ENCODE results near the gene ZCCHC14. TPM values are rescaled to one million over a fixed set of nuclear protein-coding genes. Genes with fewer than 3 reads are reported as not detected.

ZCCHC14 gene
- total RNA-seq, 1 experiment from 2014 or later: 33.1 TPM

- ChIA-PET CTCF (no interaction called here), POLR2A (no interaction called here)
- Mint-ChIP-seq H3K4me3 (ENCODE audit: unreplicated experiment) (no peak overlapping the region), H3K27ac (ENCODE audit: unreplicated experiment) (no peak overlapping the region), H3K9me3 (ENCODE audit: unreplicated experiment) (peaks cover 43% of the 10 kb centered on the region), H3K36me3 (ENCODE audit: insufficient read depth, unreplicated experiment) (peaks cover 4% of the 10 kb centered on the region), H3K27me3 (ENCODE audit: insufficient read depth, unreplicated experiment) (no peaks in the 10 kb centered on the region), H3K4me1 (ENCODE audit: low read depth, unreplicated experiment) (no peaks in the 10 kb centered on the region)
- Histone ChIP-seq H3K27me3 (replicated peaks; ENCODE audit: control insufficient read depth, insufficient read depth, low read length) (no peaks in the 10 kb centered on the region), H3K4me1 (peaks cover 6% of the 10 kb centered on the region; the same call in 1 of the 2 replicates), H3K9me3 (peaks cover 48% of the 10 kb centered on the region), H3K4me3 (ENCODE audit: low read depth, low read length) (no peak overlapping the region), H3K36me3 (ENCODE audit: control insufficient read depth, insufficient read depth, low read length) (no peaks in the 10 kb centered on the region)
- TF ChIP-seq CTCF (IDR thresholded peaks at IDR 0.05; ENCODE audit: insufficient read depth in 1 of 2, low read depth in 1 of 2, low read length in 1 of 2, severe bottlenecking in 1 of 2, unreplicated experiment in 1 of 2): no peak
- no TSS peak for BruUV-seq (replicated peaks)
- no peak for DNase-seq
- intact Hi-C loops (cut with micrococcal nuclease; ENCODE audit: unreplicated experiment): no loop called here
Observed at GRCh38 chr16:87535855-87536794, 43.3 kb upstream of the ZCCHC14 start.

- no peaks in the 10 kb centered on the region for H3K36me3 ChIP-seq (ENCODE audit: control insufficient read depth, insufficient read depth, low read length)
- Mint-ChIP-seq H3K36me3 (ENCODE audit: insufficient read depth, unreplicated experiment) (peaks cover 4% of the 10 kb centered on the region), H3K4me1 (ENCODE audit: low read depth, unreplicated experiment) (no peaks in the 10 kb centered on the region), H3K4me3 (ENCODE audit: unreplicated experiment) (no peak overlapping the region), H3K27ac (ENCODE audit: unreplicated experiment) (no peak overlapping the region), H3K27me3 (ENCODE audit: insufficient read depth, unreplicated experiment) (no peaks in the 10 kb centered on the region), H3K9me3 (ENCODE audit: unreplicated experiment) (peaks cover 50% of the 10 kb centered on the region)
- peaks cover 6% of the 10 kb centered on the region; the same call in 1 of the 2 replicates for H3K4me1 ChIP-seq
- ChIA-PET POLR2A (no interaction called here), CTCF (interaction anchor here (0.6 kb wide), 1 partner anchor 73 kb away, joined by 3 read pairs; no protein-coding TSS in a partner anchor)
- BruUV-seq (replicated peaks): no TSS peak
- H3K9me3 ChIP-seq: peaks cover 48% of the 10 kb centered on the region
- H3K4me3 ChIP-seq (ENCODE audit: low read depth, low read length): no peak overlapping the region
- H3K27me3 ChIP-seq (replicated peaks; ENCODE audit: control insufficient read depth, insufficient read depth, low read length): no peaks in the 10 kb centered on the region
- DNase-seq: no peak
- intact Hi-C loops (cut with micrococcal nuclease; ENCODE audit: unreplicated experiment): no loop called here
- TF ChIP-seq CTCF (IDR thresholded peaks at IDR 0.05; ENCODE audit: insufficient read depth in 1 of 2, low read depth in 1 of 2, low read length in 1 of 2, severe bottlenecking in 1 of 2, unreplicated experiment in 1 of 2): no peak
Observed at GRCh38 chr16:87535457-87535854, 42.6 kb upstream of the ZCCHC14 start.

GRCh38 chr16:87534751-87535150 is 41.9 kb upstream of the ZCCHC14 start:
- no peak for TF ChIP-seq CTCF (IDR thresholded peaks at IDR 0.05; ENCODE audit: insufficient read depth in 1 of 2, low read depth in 1 of 2, low read length in 1 of 2, severe bottlenecking in 1 of 2, unreplicated experiment in 1 of 2)
- no peak for DNase-seq
- H3K9me3 ChIP-seq: peaks cover 48% of the 10 kb centered on the region
- no peaks in the 10 kb centered on the region for H3K36me3 ChIP-seq (ENCODE audit: control insufficient read depth, insufficient read depth, low read length)
- BruUV-seq (replicated peaks): no TSS peak
- H3K27me3 Mint-ChIP-seq (ENCODE audit: insufficient read depth, unreplicated experiment): no peaks in the 10 kb centered on the region
- ChIA-PET POLR2A (no interaction called here), CTCF (no interaction called here)
- intact Hi-C loops (cut with micrococcal nuclease; ENCODE audit: unreplicated experiment): no loop called here
- H3K4me3 ChIP-seq (ENCODE audit: low read depth, low read length): no peak overlapping the region
- H3K4me1 ChIP-seq: peaks cover 6% of the 10 kb centered on the region; the same call in 1 of the 2 replicates
- peaks cover 4% of the 10 kb centered on the region for H3K36me3 Mint-ChIP-seq (ENCODE audit: insufficient read depth, unreplicated experiment)
- no peak overlapping the region for H3K4me3 Mint-ChIP-seq (ENCODE audit: unreplicated experiment)
- no peaks in the 10 kb centered on the region for H3K27me3 ChIP-seq (replicated peaks; ENCODE audit: control insufficient read depth, insufficient read depth, low read length)
- H3K9me3 Mint-ChIP-seq (ENCODE audit: unreplicated experiment): peaks cover 52% of the 10 kb centered on the region
- H3K27ac Mint-ChIP-seq (ENCODE audit: unreplicated experiment): no peak overlapping the region
- peaks cover under 1% of the 10 kb centered on the region for H3K4me1 Mint-ChIP-seq (ENCODE audit: low read depth, unreplicated experiment)

All from Caco-2 (cell line).